Anterior cingulate cortex (tissue), 58 donors: ENCODE measurements around the gene TMEM240.
A peak's percentile ranks its signal among the peaks of the same experiment; 100 is the strongest.

ENCODE experiments used
- DNase-seq, 58 donors: peaks; one replicate each; lab custom pipeline; 2025; lab: John Stamatoyannopoulos, UW

TMEM240 gene

GRCh38 chr1:1540090-1540817, at the start of gene TMEM240:
Gene TMEM240 (minus strand): TSS chr1:1540624. CDS start chr1:1540346, 278 bp downstream.
- peak in 57 of 58 donors; percentile 10 to 90 (median 67) for DNase-seq

- DNase-seq: no peak
Measured at GRCh38 chr1:1583347-1584010, 43.1 kb upstream of the TMEM240 start.

- no peak for DNase-seq
Measured at GRCh38 chr1:1582585-1583346, 42.3 kb upstream of the TMEM240 start.

- DNase-seq: no peak
Measured at GRCh38 chr1:1578371-1578940, 38.0 kb upstream of the TMEM240 start.

- DNase-seq: no peak
Measured at GRCh38 chr1:1577367-1578011, 37.1 kb upstream of the TMEM240 start.

DNA sequence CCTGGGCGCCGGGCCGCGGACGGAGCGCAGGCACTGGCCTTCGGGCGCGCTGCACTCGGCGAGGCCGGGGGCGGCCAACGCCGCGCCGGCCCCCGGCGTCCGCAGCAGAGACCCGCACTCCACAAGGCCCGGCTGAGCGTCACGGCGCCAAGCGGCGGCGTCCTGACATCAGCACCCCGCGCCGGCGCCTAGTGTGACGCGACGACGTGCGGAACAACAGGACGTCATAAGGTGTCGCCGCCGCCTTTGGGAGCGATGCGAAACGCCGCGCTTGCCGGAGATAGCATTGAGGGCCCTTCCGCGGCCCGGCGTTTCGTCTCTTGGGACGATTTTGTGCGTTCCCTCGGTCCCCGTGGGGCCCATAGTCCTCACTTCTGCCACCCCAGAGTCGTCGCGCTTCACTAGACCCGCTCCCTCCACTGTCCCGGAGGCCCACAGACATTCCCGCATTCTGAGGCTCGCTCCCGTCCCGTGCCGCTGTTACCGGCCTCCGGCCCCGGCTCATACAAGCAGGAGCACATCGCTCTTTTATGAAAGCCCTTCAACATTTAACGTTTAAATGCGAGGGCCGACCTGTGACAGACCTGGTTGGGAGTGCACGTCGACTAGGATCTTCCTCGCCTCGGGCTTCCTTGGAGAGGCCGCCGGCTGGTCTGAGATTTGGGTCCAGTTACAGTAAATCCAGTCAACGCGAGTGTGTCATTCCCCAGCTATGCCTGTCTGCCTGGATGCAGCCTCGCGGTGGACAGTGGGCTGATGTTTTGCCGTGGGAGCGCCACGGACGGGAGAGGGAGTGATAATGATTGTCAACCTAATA, 34.5 kb upstream of the TMEM240 start, which contains the start of gene SSU72:
TSS of gene SSU72 (minus strand) at position 143 of the 817 bp plus-strand sequence. CDS start 306 bp downstream, outside the sequence.
- DNase-seq: peak in 57 of 58 donors; percentile 34 to 91 (median 82)

GRCh38 chr1:1573843-1574720, 33.7 kb upstream of the TMEM240 start:
- peak in 35 of 58 donors; percentile 36 to 87 (median 68) for DNase-seq

DNA sequence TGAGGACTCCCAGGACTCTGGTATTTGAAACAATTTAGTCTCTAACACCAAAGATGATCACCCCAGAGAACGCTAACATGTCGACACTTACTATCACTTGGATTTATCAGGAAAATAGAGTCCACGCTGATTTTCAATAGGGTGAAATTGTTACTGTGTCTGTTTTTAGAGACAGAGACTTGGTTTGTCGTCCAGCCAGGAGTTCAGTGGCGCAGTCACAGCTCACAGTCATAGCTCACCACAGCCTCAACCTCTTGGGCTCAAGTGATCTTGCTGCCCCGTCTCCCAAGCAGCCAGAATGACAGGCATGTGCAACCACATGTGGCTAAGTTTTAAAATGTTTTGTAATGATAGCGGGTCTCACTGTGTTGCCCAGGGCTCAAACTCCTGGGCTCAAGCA, 28.9 kb upstream of the TMEM240 start:
- no peak for DNase-seq

DNA sequence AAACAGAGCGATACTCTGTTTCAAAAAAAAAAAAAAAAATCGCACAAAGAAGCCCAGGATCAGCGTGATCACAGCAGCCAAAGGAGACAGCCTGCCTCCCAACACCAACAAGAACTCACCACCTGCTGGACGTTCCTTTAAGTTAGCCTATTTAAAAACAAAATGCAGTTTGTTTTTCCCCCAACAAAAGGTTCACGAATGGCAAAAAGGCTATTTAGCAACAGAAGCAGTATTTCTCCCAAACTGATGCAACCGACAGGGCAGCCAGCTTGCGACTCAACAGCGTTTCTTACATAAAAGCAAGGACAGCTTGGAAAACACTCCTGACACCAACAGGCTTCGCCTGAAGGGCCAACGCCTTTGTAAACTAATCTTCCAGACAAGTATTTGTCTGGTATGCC, 27.5 kb upstream of the TMEM240 start:
- DNase-seq: peak in 1 of 58 donors; percentile 7

- DNase-seq: no peak
Measured at GRCh38 chr1:1567152-1567875, 26.9 kb upstream of the TMEM240 start.

DNA sequence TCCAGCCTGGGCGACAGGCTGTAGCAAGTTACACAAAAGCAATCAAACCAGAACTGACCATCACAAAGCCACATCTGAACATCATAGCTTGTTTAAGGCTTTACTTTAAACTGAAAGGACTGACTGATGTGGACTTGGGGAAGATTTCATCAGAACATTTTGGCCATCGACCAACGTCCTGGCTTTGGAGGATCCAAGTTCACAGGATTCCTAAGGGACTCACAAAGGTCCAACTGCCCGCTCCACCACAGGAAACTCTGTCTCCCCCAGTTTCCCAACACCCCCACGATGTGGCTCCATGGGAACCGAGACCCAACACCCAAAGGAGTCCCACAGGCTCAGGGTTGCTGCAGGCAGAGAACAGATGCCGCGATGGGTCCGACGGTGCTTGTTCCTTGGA, 24.9 kb upstream of the TMEM240 start:
- DNase-seq: no peak

- DNase-seq: no peak
Measured at GRCh38 chr1:1564268-1564667, 23.8 kb upstream of the TMEM240 start.

DNA sequence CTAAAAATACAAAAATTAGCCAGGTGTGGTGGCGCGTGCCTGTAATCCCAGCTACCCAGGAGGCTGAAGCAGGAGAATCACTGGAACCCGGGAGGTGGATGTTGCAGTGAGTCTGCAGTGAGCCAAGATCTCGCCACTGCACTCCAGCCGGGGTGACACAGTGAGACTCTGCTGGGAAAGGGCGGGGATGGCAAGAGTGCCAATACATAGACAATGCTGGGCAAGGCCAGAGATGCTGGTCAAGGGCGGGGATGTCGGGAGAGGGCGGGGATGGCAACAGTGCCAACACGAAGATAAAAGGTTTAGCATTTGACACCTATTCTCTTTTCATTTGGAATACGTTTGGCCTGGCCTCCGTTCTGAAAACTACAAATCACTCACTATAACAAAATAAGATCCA, 23.3 kb upstream of the TMEM240 start:
- no peak for DNase-seq

DNA sequence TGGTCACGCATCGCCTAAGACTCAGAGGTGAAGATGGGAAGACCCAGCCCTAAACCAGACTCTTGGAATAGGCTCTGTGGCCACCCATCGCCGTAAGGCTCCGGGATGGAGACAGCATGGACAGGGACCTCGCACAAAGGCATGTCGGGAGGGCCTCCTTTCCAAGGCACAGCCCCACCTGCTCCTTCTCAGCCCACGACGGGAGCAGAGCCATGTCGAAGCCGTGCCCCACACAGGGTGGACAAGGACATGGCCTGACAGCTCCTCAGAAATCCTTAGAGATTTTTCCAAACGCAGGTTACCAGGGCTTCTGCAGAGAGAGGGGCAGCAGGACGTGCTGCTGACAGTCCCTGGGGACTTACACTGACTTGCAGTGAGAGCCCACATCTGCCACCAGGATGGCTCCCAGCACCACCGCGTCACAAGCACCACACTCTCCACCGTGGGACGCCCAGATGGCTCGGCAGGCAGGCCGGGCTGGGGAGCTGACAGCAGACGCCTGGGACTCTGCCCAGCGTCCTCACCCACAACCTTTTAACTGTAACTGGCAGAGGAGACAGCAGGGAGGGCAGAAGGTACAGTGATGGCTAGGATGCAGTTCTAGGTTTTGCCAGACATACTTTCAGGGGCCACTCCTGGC, 22.3 kb upstream of the TMEM240 start:
- DNase-seq: no peak

- no peak for DNase-seq
Measured at GRCh38 chr1:1561801-1562470, 21.5 kb upstream of the TMEM240 start.

DNA sequence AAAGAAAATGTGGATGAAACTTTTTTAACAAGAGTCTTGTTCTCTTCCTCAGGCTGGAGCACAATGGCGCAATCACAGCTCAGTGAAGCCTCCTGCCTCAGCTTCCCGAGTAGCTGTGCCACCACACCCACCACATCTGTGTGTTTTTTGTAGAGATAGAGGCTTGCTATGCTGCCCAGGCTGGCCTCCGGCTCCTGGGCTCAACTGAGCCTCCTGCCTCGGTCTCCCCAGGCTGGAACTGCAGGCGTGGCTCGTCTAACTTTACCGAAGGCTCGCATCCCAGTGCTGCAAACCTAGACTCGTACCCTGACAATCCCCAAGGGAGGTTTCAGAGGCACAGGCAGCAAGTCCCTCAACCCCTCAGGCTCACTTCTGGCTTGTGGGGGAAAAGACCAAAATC, 19.8 kb upstream of the TMEM240 start:
- DNase-seq: no peak

GRCh38 chr1:1559066-1559465, 18.6 kb upstream of the TMEM240 start:
- DNase-seq: no peak
